ENCODE measurements around the gene PKD2L1. TPM values are rescaled to one million over a fixed set of nuclear protein-coding genes. Genes with fewer than 3 reads are reported as not detected.
"Not testable (repeated sequence)": the region's sequence is repeated elsewhere in the genome, so short reads cannot be mapped to it uniquely, and the experiment has no call there.

Gene PKD2L1
- total RNA-seq = not detected

GRCh38 chr10:100330079-100330478, at the start of gene PKD2L1:
Gene PKD2L1, minus strand, starts transcription at chr10:100330228. Its CDS starts 125 bp downstream, at chr10:100330103.
- DNase-seq = no peak
- H3K27me3 Mint-ChIP-seq (ENCODE audit: low read depth) = peaks cover 21% of the 10 kb centered on the region
- peaks cover 13% of the 10 kb centered on the region for H3K4me1 Mint-ChIP-seq (ENCODE audit: low read depth)
- H3K9me3 Mint-ChIP-seq = no peaks in the 10 kb centered on the region
- H3K4me3 Mint-ChIP-seq = no peak within 1 kb of the TSS
- ATAC-seq = no peak
- no peaks in the 10 kb centered on the region for H3K36me3 Mint-ChIP-seq (ENCODE audit: insufficient read depth)

- DNase-seq = no peak
- ATAC-seq = no peak
- Mint-ChIP-seq H3K9me3 (no peaks in the 10 kb centered on the region), H3K4me3 (no peak overlapping the region), H3K27me3 (ENCODE audit: low read depth) (no peaks in the 10 kb centered on the region), H3K36me3 (ENCODE audit: insufficient read depth) (peaks cover 14% of the 10 kb centered on the region), H3K4me1 (ENCODE audit: low read depth) (peaks cover 2% of the 10 kb centered on the region)
Observed at GRCh38 chr10:100377830-100378229, 47.8 kb upstream of the PKD2L1 start.

- not testable (repeated sequence) for H3K4me1 Mint-ChIP-seq (ENCODE audit: low read depth); H3K27me3 Mint-ChIP-seq (ENCODE audit: low read depth); ATAC-seq; H3K4me3 Mint-ChIP-seq; H3K36me3 Mint-ChIP-seq (ENCODE audit: insufficient read depth); H3K9me3 Mint-ChIP-seq; DNase-seq
Observed at GRCh38 chr10:100376656-100377055, 46.6 kb upstream of the PKD2L1 start.

GRCh38 chr10:100374677-100375353, 44.8 kb upstream of the PKD2L1 start:
- H3K9me3 Mint-ChIP-seq; ATAC-seq; H3K27me3 Mint-ChIP-seq (ENCODE audit: low read depth); H3K36me3 Mint-ChIP-seq (ENCODE audit: insufficient read depth); H3K4me3 Mint-ChIP-seq; DNase-seq: not testable (repeated sequence)
- H3K4me1 Mint-ChIP-seq (ENCODE audit: low read depth) = peaks cover 18% of the 10 kb centered on the region

GRCh38 chr10:100374200-100374655, 44.2 kb upstream of the PKD2L1 start:
- DNase-seq = no peak
- no peaks in the 10 kb centered on the region for H3K27me3 Mint-ChIP-seq (ENCODE audit: low read depth)
- no peaks in the 10 kb centered on the region for H3K36me3 Mint-ChIP-seq (ENCODE audit: insufficient read depth)
- no peaks in the 10 kb centered on the region for H3K9me3 Mint-ChIP-seq
- H3K4me1 Mint-ChIP-seq (ENCODE audit: low read depth) = peaks cover 21% of the 10 kb centered on the region
- ATAC-seq = no peak
- no peak overlapping the region for H3K4me3 Mint-ChIP-seq

GRCh38 chr10:100373298-100374199, 43.5 kb upstream of the PKD2L1 start:
- H3K36me3 Mint-ChIP-seq (ENCODE audit: insufficient read depth) = no peaks in the 10 kb centered on the region
- peak; percentile 77 for DNase-seq
- H3K9me3 Mint-ChIP-seq = no peaks in the 10 kb centered on the region
- H3K4me1 Mint-ChIP-seq (ENCODE audit: low read depth) = peaks cover 21% of the 10 kb centered on the region
- no peak overlapping the region for H3K4me3 Mint-ChIP-seq
- peak; percentile 70 to 76 for ATAC-seq
- no peaks in the 10 kb centered on the region for H3K27me3 Mint-ChIP-seq (ENCODE audit: low read depth)

GRCh38 chr10:100372415-100373297, 42.6 kb upstream of the PKD2L1 start:
- no peaks in the 10 kb centered on the region for H3K9me3 Mint-ChIP-seq
- no peaks in the 10 kb centered on the region for H3K36me3 Mint-ChIP-seq (ENCODE audit: insufficient read depth)
- ATAC-seq (no peak), DNase-seq (no peak)
- H3K4me1 Mint-ChIP-seq (ENCODE audit: low read depth) = peaks cover 21% of the 10 kb centered on the region
- no peaks in the 10 kb centered on the region for H3K27me3 Mint-ChIP-seq (ENCODE audit: low read depth)
- peak overlapping the region; percentile 11 for H3K4me3 Mint-ChIP-seq

- ATAC-seq (no peak), DNase-seq (no peak)
- H3K4me1 Mint-ChIP-seq (ENCODE audit: low read depth) = peaks cover 21% of the 10 kb centered on the region
- H3K36me3 Mint-ChIP-seq (ENCODE audit: insufficient read depth) = no peaks in the 10 kb centered on the region
- H3K9me3 Mint-ChIP-seq = no peaks in the 10 kb centered on the region
- no peaks in the 10 kb centered on the region for H3K27me3 Mint-ChIP-seq (ENCODE audit: low read depth)
- H3K4me3 Mint-ChIP-seq = peak overlapping the region; percentile 75
Observed at GRCh38 chr10:100371482-100372027, 41.5 kb upstream of the PKD2L1 start.

GRCh38 chr10:100370714-100371481, 40.9 kb upstream of the PKD2L1 start:
- H3K4me3 Mint-ChIP-seq = peak overlapping the region; percentile 75
- ATAC-seq = peak; percentile 66 to 71
- H3K27me3 Mint-ChIP-seq (ENCODE audit: low read depth) = no peaks in the 10 kb centered on the region
- peak; percentile 24 for DNase-seq
- no peaks in the 10 kb centered on the region for H3K9me3 Mint-ChIP-seq
- no peaks in the 10 kb centered on the region for H3K36me3 Mint-ChIP-seq (ENCODE audit: insufficient read depth)
- peaks cover 21% of the 10 kb centered on the region for H3K4me1 Mint-ChIP-seq (ENCODE audit: low read depth)

GRCh38 chr10:100368721-100369120, 38.7 kb upstream of the PKD2L1 start:
- H3K4me1 Mint-ChIP-seq (ENCODE audit: low read depth) = peaks cover 20% of the 10 kb centered on the region
- ATAC-seq (no peak), DNase-seq (no peak)
- H3K27me3 Mint-ChIP-seq (ENCODE audit: low read depth) = no peaks in the 10 kb centered on the region
- no peak overlapping the region for H3K4me3 Mint-ChIP-seq
- H3K36me3 Mint-ChIP-seq (ENCODE audit: insufficient read depth) = no peaks in the 10 kb centered on the region
- H3K9me3 Mint-ChIP-seq = no peaks in the 10 kb centered on the region

- no peak for DNase-seq
- ATAC-seq = no peak
Observed at GRCh38 chr10:100364735-100365391, 34.8 kb upstream of the PKD2L1 start.

GRCh38 chr10:100364175-100364574, 34.1 kb upstream of the PKD2L1 start:
- peaks cover 15% of the 10 kb centered on the region for H3K36me3 Mint-ChIP-seq (ENCODE audit: insufficient read depth)
- peaks cover 3% of the 10 kb centered on the region for H3K4me1 Mint-ChIP-seq (ENCODE audit: low read depth)
- H3K9me3 Mint-ChIP-seq = no peaks in the 10 kb centered on the region
- no peak overlapping the region for H3K4me3 Mint-ChIP-seq
- no peaks in the 10 kb centered on the region for H3K27me3 Mint-ChIP-seq (ENCODE audit: low read depth)
- ATAC-seq = no peak
- DNase-seq = no peak

More at GRCh38 chr10:100364735-100365391, 34.8 kb upstream of the PKD2L1 start:
- Mint-ChIP-seq H3K36me3 (ENCODE audit: insufficient read depth) (peaks cover 14% of the 10 kb centered on the region), H3K27me3 (ENCODE audit: low read depth) (no peaks in the 10 kb centered on the region), H3K4me1 (ENCODE audit: low read depth) (peaks cover 3% of the 10 kb centered on the region), H3K4me3 (no peak overlapping the region), H3K9me3 (no peaks in the 10 kb centered on the region)
